HG03378 (cell line): Measurements from ENCODE around the gene MAP2K5.

ENCODE experiments used
- ATAC-seq: cut with Tn5 transposase; IDR thresholded peaks from one replicate; pipeline ENCODE4 v1.9.1; 2021; ENCODE audit warnings: mild to moderate bottlenecking, moderate library complexity; ENCODE audit not compliant: unreplicated experiment

MAP2K5 gene

DNA sequence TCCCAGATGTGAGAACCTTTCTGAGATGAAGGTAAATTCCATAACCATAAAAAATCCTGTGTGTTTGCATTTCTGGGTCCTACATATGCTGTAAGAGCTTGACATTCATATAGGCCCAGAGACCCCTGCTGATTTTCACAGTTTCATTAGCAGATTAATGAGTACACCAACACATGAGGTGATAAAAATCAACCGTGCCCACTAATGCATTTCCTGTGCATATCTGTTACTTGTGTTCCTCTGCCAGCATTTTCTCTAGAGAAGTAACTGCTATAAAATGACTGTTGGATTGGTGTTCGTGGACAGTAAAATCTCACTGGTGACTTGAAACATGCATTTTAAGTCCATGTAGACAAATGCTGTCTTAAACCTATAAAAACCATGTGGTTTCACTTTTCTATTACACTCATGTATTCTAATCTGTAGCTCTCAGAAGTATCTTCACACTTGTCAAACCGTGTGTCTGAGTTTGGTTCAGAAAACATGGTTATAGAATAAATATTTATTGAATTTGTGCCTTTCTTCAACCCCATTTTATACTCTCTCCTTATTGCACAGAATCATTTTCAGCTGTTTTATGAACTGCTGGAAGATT, 14.6 kb downstream of the MAP2K5 start:
- no peak for ATAC-seq

DNA sequence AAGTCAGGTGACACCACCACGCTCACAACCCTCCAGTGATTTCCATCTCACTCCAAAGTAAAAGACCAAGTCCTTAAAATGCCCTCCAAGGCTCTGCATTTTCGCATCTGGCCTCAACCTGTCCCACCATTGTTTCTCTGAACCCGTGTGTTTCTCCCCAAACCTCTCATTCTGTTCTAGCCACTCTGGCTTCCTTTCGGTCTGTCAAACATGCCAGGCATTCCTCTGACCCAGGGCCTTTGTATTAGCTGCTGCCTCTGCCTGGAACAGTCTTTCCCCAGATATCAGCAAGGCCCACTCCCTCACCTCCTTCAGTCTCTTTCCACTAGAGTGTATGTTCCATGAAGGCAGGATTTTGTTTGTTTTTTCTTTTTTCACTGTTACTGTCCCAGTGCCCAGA, 16.0 kb downstream of the MAP2K5 start:
- no peak for ATAC-seq

DNA sequence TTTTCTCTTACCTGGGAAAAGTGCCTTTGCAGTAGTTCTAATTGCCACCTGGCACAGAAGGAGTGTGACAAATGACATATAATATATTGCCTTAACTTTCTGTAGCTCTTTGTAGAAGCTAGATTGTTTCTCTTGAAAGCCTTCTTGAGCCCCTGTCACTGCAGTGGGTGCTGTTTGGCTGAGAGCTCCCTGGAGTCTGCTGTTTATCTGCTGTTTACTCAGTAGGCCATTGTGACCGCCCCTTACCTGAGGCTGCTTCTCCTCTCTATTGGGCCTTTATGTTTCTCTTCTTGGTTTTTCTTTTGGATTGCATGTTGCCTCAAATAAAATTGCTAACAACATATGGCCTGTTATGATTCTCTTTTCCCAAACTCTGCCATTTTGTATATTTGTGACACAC, 16.7 kb downstream of the MAP2K5 start:
- ATAC-seq: no peak

DNA sequence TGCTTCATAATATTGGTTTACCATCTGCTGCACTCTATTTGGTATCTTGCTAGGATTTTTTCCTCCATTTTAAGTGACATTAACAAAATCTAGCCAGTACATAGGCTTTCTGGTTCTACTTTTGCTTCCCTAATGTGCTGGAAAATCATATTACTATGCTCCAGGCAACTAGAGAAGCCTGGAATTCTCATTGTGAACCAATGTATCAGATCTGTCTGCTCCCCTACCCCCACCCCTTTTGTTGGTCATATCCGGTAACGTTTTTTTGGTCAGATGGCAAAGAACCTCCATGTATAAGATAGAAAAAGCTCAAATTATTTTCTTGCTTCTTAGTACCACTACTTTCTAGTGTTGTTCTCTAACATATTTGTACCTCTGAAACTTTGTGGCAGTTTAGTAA, 17.1 kb downstream of the MAP2K5 start:
- ATAC-seq: no peak

DNA sequence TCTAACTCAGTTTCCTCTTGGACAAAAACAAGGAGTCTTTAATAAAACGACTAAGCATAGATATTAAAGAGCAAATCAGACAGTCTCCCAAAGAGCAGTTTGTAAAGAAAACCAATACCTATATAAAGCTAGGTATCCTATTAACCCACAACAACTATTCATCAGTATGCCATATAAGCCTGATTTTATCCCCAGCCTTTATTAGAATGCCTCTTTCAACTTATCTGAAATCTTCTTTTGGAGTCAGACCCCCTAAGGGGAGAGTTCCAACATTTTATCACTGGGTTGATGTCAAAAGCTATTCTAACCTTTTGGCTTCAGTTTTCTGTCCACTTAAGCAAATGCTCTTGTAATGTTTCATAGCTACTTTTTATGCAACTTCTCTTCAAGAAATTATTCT, 17.8 kb downstream of the MAP2K5 start:
- no peak for ATAC-seq

DNA sequence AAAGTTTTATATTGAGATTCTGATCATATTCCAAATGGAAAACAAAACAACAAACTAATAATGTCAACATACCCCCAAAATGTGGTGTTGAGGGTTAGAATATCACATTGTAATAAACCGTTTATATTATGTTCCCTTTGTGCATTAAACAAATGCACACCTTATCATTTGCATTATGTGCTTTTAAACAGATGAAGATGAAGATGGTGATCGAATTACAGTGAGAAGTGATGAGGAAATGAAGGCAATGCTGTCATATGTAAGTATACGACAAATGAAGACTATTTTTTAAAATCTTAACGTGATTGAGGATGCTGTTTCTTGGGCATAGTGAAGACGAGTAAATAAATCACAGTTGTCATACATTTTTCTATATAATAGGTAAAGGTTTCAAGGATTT, 20.6 kb downstream of the MAP2K5 start:
- no peak for ATAC-seq

DNA sequence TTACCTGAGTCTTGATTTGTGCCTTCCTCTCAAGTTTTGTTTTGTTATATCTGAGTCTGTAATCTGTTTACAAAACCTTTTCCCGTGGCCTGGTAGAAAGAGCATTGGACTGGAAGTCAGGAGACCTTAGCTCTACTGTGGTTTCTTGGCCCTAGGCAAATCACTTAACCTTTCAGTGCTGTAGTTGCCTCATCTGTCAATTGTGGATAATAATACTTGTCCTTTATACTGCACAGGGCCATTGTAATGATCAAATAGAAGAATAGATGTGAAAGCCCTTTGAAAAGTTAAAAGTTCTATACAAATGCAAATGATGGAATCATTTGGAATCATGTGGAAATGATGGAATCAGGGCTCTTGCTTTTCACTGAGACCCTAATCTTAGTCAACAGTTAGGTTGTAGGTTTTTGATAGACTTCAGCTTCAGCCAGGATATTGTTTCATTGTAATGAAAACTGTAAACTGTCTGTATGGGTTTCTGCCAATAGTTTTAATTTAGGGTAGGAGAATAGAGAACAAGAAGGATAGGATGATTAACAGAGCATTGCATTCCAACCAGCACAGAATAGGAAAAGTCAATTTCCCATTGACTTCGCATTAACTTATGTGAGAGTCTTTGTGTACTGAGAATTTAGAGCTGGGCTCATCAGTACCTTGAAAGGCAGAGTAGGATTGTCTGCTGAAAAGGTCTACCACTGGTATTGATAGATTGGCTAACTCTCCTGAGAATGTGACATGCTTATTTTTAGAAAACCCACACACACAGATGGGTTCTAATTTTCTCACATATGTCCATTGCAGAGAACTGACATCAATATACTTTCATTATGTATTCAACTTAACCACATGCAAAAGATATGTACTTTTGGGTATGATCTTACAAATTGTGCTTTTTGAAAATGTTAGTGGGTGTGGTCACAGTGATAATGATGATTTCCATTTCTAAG, 21.8 kb downstream of the MAP2K5 start:
- ATAC-seq: peak; percentile 86

DNA sequence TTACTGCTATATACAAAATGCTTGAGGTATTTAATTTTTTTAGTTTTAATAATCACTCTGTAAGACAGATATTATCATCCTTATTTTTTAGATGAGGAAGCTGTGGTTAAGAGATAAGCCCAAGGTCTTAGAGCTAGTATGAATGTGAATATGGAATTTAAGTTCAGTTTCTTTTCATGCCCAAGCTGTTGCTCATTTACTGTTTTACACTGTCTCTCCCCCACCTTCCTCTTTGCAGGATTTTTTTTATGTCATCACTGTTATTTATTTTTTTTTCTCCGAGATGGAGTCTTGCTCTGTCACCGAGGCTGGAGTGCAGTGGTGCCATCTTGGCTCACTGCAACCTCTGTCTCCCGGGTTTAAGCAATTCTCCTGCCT, 22.5 kb downstream of the MAP2K5 start:
- peak; percentile 26 for ATAC-seq

DNA sequence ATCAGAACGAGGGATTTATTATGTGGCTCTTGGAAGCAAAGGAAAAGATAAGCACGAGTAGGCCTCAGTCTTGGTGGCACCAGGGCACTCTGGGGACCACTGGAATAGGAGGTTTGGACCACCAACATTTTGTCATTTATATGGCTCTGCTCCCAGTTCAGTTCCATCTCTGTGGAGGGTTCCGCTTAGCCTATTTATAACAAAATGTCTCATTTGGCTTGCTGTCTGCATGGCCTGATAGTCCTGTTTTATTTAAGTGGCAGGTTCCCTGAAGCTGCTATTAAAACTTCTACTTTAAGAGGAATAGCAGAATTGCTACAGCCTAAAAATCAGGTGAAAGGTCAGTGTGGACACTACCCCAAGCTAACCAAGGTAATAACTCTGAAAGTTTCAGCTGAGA, 27.2 kb downstream of the MAP2K5 start:
- ATAC-seq: no peak

DNA sequence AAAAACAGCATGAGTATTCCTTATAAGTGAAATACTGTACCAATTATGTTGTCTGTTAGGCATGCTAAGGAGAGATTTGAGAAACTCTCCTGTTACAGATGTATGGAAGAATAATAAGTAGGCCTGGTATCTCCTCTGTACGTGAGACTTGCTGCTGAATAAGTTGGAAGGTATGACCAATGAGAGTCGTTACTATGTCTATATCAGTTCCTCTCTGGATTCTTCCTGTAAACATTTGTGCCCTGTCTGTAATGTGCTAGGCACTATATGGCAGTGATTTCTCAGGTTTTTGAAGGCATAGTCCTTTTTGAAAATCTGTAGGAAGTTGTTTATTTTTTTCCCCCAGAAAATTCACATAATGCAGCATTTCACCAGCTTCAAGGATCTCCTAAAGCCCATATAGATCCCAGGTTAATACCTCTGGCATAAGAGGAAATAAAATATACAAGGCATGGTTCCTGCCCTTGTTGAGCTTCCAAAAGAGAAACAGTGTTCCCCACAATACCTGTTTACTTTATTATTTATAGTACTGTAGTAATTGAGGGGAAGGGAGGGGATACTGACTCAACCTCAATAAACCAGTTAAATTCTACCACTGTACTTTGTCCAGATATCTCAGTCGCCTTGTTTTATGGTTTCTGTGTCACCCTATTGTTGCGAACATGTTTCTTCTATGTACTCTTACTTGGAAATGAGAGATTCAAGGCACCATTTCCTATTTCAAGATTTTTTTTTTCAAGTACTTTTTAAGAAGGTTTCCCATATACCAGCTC, 28.6 kb downstream of the MAP2K5 start:
- ATAC-seq: no peak

DNA sequence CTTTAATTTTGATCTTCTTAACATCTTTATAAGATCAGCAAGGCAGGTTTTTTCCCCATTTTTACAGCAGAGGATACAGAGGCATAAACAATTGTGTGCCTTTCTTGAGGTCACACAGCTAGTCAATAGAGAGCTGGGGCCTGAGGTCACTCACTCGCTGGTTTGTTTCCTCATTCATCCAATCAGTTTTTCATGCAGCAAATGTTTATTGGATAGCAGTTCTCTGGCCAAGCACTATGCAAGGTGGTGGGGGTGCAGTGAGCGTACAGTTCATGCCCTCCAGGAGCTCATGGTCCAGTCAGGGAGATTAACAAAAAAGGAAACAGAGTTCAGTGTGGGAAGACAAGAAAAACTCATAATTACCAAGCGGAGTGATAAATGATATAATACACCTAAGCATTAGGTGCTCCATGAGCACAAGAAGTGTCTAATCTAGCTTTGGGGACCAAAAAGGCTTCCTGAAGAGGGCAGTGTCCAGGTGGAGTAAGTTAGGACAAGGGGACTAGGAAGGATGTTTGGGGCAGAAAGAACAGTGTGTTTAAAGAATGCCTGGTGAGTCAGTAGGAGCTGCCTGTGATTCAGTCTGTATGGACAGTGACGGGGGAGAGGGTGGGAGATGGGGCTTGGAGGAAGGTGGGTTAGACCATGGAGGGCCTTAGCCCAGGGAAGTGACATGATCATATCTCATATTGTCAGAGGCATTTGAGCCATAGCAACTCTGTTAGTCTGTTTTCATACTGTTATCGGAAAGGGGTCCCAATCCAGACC, 29.3 kb downstream of the MAP2K5 start:
- no peak for ATAC-seq

DNA sequence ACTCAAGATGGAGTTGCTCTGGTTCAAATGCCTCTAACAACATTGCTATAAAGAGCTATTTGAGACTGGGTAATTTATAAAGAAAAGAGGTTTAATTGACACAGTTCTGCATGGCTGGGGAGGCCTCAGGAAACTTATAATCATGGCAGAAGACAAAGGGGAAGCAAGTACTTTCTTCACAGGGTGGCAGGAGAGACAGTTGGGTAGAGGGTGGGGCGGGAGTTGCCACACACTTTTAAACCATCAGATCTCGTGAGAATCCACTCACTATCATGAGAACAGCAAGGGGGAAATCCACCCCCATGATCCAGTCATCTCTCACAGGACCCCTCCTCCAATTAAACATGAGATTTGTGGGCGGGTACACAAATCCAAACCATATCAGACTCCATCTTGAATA, 30.7 kb downstream of the MAP2K5 start:
- no peak for ATAC-seq

DNA sequence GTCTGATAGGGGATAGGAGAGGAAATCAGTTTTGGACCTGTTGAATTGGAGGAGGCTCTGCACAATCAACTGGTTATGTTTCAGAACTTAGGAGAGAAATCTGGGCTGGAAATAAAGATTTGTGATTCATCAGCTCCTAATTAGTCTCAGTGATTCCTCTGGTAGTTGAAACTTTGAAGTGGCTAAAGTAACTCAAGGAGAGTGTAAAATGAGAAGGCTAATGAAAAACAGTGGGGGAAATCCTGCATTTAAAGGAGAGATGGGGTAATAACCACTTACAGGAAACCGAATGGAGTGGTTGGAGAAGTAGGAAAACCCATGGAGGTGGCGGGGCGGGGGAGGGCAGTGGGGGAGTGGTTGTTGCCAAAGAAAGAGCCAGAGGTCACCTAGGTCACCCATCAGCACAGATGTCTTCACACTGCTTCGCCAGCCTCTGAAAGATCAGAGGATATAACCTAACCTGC, 32.6 kb downstream of the MAP2K5 start:
- ATAC-seq: no peak

DNA sequence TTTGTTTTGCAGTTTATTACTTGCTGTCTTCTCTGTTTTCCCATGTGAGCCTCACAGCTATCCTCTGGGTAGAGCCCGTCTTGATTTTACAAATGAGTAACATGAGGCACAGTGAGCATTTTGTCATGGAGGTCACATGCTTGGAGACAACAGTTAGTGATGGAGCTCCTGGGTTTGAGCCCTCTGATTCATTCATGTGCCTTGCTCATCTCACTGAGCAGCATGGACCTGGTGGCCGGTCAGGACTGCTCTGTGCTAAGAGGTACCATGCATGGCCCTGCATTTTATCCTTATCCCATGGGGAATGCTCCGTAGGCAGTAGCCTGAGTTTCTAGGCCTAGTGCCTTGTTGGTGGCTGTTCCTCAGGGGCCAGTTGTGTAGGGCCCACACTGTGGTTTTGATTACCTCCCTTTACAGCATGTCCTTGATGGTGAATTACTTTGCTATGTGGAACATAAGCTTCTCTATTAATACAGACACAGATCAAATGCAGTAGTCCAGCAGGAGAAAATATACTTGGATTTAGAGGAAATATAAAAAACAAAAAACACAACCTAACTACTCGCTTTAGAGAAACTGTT, 35.6 kb downstream of the MAP2K5 start:
- no peak for ATAC-seq

DNA sequence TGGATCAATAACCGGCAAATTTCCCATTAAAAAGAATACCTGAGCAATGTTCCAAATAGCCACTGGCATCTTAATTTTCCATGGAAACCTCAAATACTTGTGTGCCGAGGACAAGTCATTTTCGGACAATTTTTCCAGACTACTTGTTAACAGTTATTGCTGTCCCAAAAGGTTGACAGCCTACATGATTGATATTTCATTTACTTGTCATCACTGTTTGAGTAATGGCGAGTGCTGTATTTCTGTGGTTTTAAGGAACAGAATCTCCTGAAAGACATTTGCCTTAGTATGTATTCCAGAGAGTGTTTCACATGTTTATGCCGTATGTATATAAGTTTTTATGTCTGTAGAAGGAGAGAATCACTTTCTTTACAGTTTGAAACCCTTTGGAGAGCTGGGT, 36.7 kb downstream of the MAP2K5 start:
- ATAC-seq: no peak

DNA sequence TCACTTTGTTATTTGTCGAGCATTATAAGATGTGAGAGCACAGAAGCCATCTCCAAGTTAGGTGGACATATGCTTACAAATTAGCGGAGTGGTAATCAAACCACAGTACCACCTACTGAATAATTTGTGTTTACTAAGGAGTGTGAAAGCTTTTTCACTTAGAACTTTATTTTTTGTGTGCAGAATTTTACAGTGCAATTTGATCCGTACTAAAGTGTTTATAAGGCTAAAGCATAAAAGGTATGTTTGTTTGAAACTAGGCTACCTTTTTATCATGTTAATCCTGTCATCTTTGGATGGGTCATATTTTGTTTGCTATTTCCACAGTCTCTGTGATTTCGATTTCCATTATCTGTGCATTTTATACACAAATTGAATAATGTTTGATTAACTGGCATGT, 37.5 kb downstream of the MAP2K5 start:
- ATAC-seq: no peak

DNA sequence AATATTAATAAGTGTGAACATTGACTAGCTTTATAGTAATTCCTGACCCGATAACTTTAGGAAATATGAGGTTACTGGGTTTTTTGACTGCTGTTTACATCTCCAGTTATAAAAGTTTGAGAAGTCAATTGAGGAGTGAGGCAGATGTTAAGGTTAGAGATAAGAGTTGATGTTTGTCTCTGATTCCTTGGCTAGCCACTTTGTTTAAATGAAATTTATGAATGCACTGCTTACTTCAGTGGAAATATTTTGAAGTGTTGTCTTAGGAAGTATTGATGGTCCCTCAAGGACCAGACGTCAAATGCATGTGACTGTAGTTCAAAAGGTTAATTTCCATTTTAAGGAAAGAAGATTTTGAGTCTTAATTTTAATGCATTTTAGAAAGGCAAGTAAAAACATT, 41.7 kb downstream of the MAP2K5 start:
- ATAC-seq: no peak

DNA sequence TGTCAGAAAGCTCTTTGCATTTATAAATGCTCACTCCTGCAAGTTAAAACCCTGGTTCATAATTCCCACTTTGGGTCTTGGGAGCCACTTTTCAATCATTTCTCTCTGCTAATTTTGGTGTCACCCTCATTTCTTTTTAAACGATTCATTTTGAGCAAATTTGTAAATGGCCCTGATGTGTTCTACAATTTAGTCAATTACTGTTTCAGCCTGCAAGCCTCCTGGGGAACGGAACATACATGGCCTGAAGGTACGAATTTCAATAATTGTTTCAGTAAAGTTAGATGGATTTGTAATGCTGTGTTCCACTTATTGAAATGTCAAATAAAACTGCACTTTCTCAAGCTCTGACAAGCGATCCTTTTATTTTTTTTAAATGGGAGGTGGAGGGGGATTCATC, 43.2 kb downstream of the MAP2K5 start:
- no peak for ATAC-seq

DNA sequence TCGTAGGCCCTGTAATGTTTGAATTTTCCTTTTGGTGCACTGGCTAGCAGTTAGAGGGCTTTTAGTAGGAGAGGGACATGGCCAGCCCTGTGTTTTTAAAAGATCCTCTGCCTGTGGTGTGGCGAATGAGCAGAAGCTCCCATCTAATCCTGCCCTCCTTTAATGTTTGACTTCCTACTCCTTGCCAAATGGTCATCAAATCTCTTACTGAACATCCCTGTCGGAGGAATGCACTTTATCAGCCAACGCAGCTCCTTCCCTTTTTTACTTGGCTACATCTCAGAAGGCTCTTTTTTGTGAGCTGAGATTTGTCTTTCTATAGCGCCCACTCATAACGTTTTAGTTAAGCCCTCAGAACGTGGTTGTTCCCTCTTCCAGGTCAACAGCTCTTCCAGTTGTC, 44.8 kb downstream of the MAP2K5 start:
- no peak for ATAC-seq

DNA sequence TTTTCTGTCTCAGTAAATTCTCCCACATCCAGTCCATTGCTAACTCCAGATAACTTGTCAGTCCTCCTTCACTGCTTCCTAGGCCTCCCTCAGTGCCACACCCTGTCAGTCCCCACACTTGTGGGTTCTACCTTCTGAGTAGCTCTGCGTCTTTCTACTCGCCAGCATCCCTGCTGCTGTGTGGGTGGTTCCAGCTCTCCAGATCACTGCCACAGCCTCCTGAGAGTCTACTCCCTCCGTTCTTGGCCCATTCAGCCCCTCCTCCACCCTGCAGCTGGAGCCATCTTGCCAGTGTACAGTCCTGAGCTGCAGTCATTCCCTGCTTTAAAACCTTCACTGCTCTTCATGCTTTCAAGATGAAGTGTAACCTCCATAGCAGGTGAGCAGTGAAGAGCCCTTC, 45.3 kb downstream of the MAP2K5 start:
- no peak for ATAC-seq

DNA sequence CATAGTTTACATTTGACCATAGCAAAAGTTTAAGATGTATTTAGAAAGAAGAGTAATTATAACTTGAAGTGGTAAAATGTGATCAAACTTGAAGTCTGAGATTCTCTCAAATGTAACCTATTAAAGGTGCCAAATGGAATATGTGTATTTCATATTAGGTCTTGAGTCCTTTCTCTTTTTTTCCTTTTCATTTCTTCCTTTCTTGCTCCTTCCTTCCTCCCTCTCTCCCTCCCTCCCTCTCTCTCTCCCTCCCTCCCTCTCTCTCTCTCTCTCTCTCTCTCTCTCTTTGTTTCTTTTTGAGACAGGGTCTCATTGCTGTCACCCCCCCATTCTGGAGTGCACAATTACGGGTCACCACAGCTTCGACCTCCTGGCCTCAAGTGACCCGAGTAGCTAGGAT, 47.7 kb downstream of the MAP2K5 start:
- no peak for ATAC-seq
